Endothelial cell (in vitro differentiated cells): ENCODE measurements around the gene MSRB2. TPM values are rescaled to one million over a fixed set of nuclear protein-coding genes. Genes with fewer than 3 reads are reported as not detected.

Source experiments
- DNase-seq: peaks from one replicate; pipeline ENCODE4 v3.0.0; 2021; ENCODE audit warnings: low spot score
- H3K27ac Mint-ChIP-seq: one replicate; pipeline ENCODE4 v1.8.0; 2021; ENCODE audit warnings: mixed read lengths, inconsistent platforms; ENCODE audit not compliant: unreplicated experiment
- H3K27me3 Mint-ChIP-seq: one replicate; pipeline ENCODE4 v1.8.0; 2021; ENCODE audit warnings: mild to moderate bottlenecking, moderate library complexity, mixed read lengths, inconsistent platforms; ENCODE audit not compliant: unreplicated experiment
- H3K36me3 Mint-ChIP-seq: one replicate; pipeline ENCODE4 v1.8.0; 2021; ENCODE audit warnings: mild to moderate bottlenecking, low read depth, mixed read lengths, inconsistent platforms; ENCODE audit not compliant: unreplicated experiment
- H3K4me1 Mint-ChIP-seq: one replicate; pipeline ENCODE4 v1.8.0; 2021; ENCODE audit warnings: mild to moderate bottlenecking, mixed read lengths, inconsistent platforms; ENCODE audit not compliant: unreplicated experiment
- H3K4me3 Mint-ChIP-seq: one replicate; pipeline ENCODE4 v1.8.0; 2021; ENCODE audit warnings: mild to moderate bottlenecking, mixed read lengths, inconsistent platforms; ENCODE audit not compliant: unreplicated experiment
- H3K9me3 Mint-ChIP-seq: one replicate; pipeline ENCODE4 v1.8.0; 2021; ENCODE audit warnings: mixed read lengths, inconsistent platforms; ENCODE audit not compliant: unreplicated experiment
- CTCF ChIP-seq: fragments of 200-600 bp; sonication (generic); IDR thresholded peaks from one replicate; pipeline ENCODE4 v1.5.0; 2021; ENCODE audit warnings: antibody characterized with exemption; ENCODE audit not compliant: unreplicated experiment
- long read RNA-seq: library from polyadenylated mRNA; unstranded; transcript quantifications from one replicate; pipeline ENCODE4 v2.0.0, GENCODE V29; 2020; ENCODE audit not compliant: unreplicated experiment
- total RNA-seq: library from RNA; stranded (reverse); fragmentation: NEBNext Ultra II Directional; extraction: Animal tissue kit (Norgen Biotek cat#: 25700); gene quantifications from one replicate; pipeline ENCODE4 v1.2.1, GENCODE V29; 2021; ENCODE audit not compliant: unreplicated experiment

Gene MSRB2
- 29.9 TPM for total RNA-seq
- long read RNA-seq, transcript MSRB2-201 (5 exons, 1,803 nt) = major isoform, 14 of 15 reads
- long read RNA-seq, partial matches to known transcripts = 0 of 15 reads
- long read RNA-seq, other reads (novel, unspliced or antisense) = 1 of 15 reads

GRCh38 chr10:23095404-23095965, at the start of gene MSRB2:
MSRB2 (plus strand) TSS chr10:23095579; CDS start chr10:23095609, 30 bp downstream.
- peak within 1 kb of the TSS; percentile 96 for H3K27ac Mint-ChIP-seq
- peaks cover 31% of the 10 kb centered on the region for H3K4me1 Mint-ChIP-seq
- H3K4me3 Mint-ChIP-seq = peak within 1 kb of the TSS; percentile 98
- TF ChIP-seq CTCF = no peak
- H3K9me3 Mint-ChIP-seq = peaks cover 3% of the 10 kb centered on the region
- peak; percentile 74 for DNase-seq
- H3K27me3 Mint-ChIP-seq = peaks cover 9% of the 10 kb centered on the region
- peaks cover 20% of the 10 kb centered on the region for H3K36me3 Mint-ChIP-seq

GRCh38 chr10:23046027-23046426, 49.4 kb upstream of the MSRB2 start:
- no peak overlapping the region for H3K27ac Mint-ChIP-seq
- H3K4me1 Mint-ChIP-seq = peaks cover under 1% of the 10 kb centered on the region
- H3K27me3 Mint-ChIP-seq = no peaks in the 10 kb centered on the region
- DNase-seq = no peak
- TF ChIP-seq CTCF = no peak
- no peaks in the 10 kb centered on the region for H3K9me3 Mint-ChIP-seq
- H3K36me3 Mint-ChIP-seq = no peaks in the 10 kb centered on the region
- H3K4me3 Mint-ChIP-seq = no peak overlapping the region

GRCh38 chr10:23047201-23048050, 48.0 kb upstream of the MSRB2 start:
- Mint-ChIP-seq H3K27ac (no peak overlapping the region), H3K4me3 (no peak overlapping the region), H3K36me3 (no peaks in the 10 kb centered on the region), H3K27me3 (no peaks in the 10 kb centered on the region), H3K4me1 (peaks cover 5% of the 10 kb centered on the region), H3K9me3 (no peaks in the 10 kb centered on the region)
- no peak for TF ChIP-seq CTCF
- no peak for DNase-seq

- Mint-ChIP-seq H3K9me3 (no peaks in the 10 kb centered on the region), H3K27ac (no peak overlapping the region), H3K4me1 (peaks cover 5% of the 10 kb centered on the region), H3K36me3 (no peaks in the 10 kb centered on the region), H3K27me3 (no peaks in the 10 kb centered on the region), H3K4me3 (no peak overlapping the region)
- no peak for TF ChIP-seq CTCF
- no peak for DNase-seq
These were observed 47.2 kb upstream of the MSRB2 start for GRCh38 chr10:23048191-23048590.

GRCh38 chr10:23051278-23051677, 44.1 kb upstream of the MSRB2 start:
- H3K27ac Mint-ChIP-seq = no peak overlapping the region

More at GRCh38 chr10:23051278-23051677, 44.1 kb upstream of the MSRB2 start:
- no peak for DNase-seq
- Mint-ChIP-seq H3K4me3 (no peak overlapping the region), H3K27me3 (no peaks in the 10 kb centered on the region), H3K9me3 (no peaks in the 10 kb centered on the region), H3K4me1 (peaks cover 10% of the 10 kb centered on the region), H3K36me3 (no peaks in the 10 kb centered on the region)
- no peak for TF ChIP-seq CTCF
